GM12865 (cell line): ENCODE data around the gene TTYH3.

Source experiments
- DNase-seq: peaks from one replicate; pipeline ENCODE4 v3.0.0; 2010; ENCODE audit warnings: low read depth
- H3K4me3 ChIP-seq: 2 replicates; pipeline ENCODE4 v1.5.1; 2011; ENCODE audit warnings: mild to moderate bottlenecking, low read depth, low read length, control low read depth
- TF ChIP-seq, protein P1 (sequence below): IDR thresholded peaks from 2 replicates; pipeline ENCODE4 v1.5.1; 2011; ENCODE audit warnings: low read length, control low read depth, low read depth, inconsistent platforms; ENCODE audit not compliant: insufficient read depth; ENCODE audit errors: missing control alignments

The TTYH3 gene

DNA sequence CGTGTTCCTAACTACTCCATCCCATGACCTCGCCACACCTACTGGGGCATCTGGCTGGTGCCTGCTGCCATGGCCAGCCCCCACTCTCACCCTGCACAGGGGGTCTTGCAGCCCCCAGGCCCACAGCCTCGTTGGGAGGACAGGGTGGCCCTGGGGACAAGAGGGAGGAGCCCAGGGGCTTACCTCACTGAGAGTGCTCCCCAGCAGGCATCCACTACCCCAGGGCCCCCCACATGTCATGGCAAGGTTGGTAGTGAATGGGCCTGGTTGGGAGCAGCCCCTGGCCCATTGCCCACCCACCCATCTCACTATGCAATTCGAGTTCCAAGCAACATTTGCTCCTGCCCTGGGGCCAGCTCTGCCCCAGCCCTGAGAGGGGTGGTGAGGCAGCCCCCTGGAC lies 32.2 kb downstream of the TTYH3 start:
- no peak overlapping the region for H3K4me3 ChIP-seq
- no peak for DNase-seq
- TF ChIP-seq, protein P1, sequence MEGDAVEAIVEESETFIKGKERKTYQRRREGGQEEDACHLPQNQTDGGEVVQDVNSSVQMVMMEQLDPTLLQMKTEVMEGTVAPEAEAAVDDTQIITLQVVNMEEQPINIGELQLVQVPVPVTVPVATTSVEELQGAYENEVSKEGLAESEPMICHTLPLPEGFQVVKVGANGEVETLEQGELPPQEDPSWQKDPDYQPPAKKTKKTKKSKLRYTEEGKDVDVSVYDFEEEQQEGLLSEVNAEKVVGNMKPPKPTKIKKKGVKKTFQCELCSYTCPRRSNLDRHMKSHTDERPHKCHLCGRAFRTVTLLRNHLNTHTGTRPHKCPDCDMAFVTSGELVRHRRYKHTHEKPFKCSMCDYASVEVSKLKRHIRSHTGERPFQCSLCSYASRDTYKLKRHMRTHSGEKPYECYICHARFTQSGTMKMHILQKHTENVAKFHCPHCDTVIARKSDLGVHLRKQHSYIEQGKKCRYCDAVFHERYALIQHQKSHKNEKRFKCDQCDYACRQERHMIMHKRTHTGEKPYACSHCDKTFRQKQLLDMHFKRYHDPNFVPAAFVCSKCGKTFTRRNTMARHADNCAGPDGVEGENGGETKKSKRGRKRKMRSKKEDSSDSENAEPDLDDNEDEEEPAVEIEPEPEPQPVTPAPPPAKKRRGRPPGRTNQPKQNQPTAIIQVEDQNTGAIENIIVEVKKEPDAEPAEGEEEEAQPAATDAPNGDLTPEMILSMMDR = no peak

DNA sequence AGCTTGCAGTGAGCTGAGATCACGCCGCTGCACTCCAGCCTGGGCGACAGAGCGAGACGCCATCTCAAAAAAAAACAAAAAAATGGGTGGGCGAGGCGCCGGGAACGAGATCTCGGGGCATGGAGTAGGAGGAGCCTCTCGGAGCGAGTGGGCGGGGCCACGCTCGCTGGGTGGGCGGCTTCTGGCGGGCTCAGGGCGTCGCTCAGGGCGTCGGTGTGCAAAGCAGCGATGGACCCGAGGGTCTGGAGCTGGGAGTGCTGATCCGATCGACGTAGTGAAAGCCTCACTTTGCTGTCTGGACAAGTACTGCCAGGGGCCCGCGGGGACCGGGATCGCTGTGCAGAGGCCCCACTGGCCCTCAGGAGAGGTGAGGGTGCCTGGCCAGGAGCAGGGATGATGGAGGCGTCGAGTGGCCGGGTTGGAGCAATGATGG lies 33.6 kb downstream of the TTYH3 start:
- DNase-seq = no peak
- TF ChIP-seq, protein P1 = no peak
- no peak overlapping the region for H3K4me3 ChIP-seq

DNA sequence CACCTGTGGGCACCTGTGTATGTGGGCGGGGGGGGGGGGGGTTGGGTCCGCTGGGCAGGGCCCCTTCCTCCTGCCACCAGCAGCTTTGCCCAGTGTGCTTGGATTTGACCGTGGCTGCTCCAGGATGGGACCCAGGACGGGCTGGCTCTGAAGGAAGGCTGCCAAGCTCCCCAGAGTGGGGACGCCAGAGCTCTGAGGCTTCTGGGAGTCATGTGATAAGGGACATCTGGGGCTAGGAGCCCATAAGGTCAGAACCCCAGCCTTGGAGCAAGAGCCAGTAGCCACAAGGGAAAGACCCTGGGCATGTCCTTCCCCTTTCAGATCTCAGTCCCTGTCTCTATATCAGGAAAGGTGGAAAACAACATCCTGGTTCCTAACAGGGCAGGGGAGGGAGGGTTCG lies 34.4 kb downstream of the TTYH3 start:
- DNase-seq = no peak
- TF ChIP-seq, protein P1 = no peak
- no peak overlapping the region for H3K4me3 ChIP-seq

DNA sequence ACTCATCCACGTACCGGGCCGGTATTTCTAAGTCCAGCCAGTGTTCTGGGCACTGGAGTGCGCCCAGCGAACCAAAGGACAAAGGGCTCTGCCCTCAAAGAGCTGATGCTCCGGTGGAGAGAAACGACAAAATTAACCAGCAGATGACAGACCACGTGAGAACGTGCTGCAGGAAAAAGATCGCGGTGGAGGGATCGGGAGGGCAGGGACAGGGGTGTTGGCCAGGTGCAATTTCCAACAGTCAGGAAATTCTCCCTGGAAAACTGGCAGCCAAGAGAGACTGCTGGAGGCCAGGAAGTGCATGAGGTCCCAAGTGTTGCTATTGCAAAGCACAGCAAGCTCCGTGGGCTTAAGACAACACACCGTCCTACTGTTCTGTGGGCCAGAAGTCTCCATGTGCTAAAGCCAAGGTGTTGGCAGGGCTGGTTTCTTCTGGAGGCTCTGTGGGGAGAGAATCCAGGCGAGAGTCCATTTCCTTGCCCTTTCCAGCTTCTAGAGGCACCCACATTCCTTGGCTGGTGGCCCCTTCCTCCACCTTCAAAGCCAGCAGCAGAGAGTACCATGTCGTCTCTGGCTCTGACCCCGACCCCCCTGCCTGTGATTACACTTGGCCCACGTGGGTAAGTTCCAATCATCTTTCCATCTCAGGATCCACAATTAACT lies 34.9 kb downstream of the TTYH3 start:
- no peak for DNase-seq
- H3K4me3 ChIP-seq = no peak overlapping the region
- TF ChIP-seq, protein P1 = no peak

DNA sequence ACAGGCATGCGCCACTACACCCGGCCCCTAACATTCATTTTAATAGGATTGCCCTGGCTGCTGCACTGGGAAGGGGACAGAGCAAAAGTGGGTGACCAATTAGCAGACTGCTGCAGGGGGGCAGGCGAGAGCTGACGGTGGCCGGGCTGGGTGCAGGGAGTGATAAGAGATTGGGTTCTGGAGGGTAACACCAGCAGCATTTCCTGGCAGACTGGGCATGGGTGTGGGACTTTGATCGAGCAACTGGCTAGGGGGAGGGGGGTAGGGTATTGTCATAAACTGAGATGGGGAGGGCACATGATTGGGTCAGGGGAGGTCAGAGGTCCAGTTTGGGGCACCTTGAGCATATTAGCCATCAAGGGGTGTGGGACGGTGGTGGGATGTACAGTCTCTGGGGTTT lies 36.1 kb downstream of the TTYH3 start:
- DNase-seq = no peak
- TF ChIP-seq, protein P1 = no peak
- no peak overlapping the region for H3K4me3 ChIP-seq

DNA sequence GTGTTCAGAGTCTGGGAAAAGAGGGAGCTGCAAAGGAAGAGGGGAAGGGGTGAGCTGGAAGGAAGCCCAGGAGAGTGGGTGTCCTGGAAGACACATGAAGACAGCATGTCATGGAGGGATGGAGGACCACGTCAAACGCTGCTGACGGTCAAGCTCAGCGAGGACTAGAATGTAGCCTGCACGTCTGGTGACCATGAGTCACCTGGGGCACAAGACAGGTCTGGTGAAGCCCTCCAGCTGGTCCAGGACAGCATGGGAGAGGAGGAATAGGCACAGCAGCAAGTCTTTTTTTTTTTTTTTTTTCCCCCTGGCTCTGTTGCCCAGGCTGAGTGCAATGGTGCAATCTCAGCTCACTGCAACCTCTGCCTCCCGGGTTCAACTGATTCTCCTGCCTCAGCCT lies 36.6 kb downstream of the TTYH3 start:
- TF ChIP-seq, protein P1 = no peak
- H3K4me3 ChIP-seq = no peak overlapping the region
- DNase-seq = no peak

DNA sequence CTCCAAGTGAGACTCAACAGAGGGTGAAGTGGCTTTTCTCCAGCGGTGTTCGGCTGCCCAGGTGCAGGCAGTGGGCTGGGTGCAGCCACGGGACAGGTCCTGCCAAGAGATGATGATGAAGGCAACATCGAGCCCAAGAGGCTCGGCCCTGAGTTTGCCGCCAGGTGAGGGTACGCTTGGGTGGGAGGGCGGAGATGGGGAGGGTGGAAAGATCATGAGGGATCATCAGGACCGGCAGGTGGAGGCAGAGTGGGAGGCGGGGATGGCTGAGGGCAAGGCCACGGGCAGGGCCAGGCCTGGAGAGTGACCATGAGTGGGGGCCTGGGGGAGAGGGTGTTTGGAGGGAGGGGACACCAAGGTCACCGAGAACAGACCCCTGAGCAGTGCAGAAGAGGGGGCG lies 38.4 kb downstream of the TTYH3 start:
- no peak overlapping the region for H3K4me3 ChIP-seq
- no peak for DNase-seq
- TF ChIP-seq, protein P1 = no peak
